ENCODE data around the gene SIPA1L3.

Gene SIPA1L3

DNA sequence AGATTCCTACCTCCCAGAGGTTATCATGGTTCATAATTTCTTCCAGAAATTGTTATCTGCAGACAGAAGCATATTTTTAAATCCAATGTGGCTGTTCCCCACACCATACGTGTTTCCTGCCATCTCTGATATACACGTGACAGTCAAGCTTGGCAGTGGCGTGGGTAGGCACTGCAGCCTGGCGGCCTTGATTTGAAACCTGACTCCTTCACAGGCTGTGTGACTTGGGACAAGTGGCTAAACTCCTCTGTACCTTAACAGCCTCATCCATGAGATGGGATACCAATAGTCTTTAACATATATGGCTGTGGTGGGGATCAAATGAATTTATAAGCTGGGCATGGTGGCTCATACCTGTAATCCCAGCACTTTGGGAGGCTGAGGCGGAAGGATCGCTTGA lies 283.8 kb downstream of the SIPA1L3 start:
- Histone ChIP-seq H3K9ac (no peak overlapping the region), H3K4me3 (IDR thresholded peaks at IDR 0.05; ENCODE audit: insufficient read depth, low read depth, low read length) (no peak overlapping the region), H3K4me2 (no peak overlapping the region), H3K4me1 (ENCODE audit: low read depth, poor library complexity, severe bottlenecking) (no peaks in the 10 kb centered on the region), H3K79me2 (ENCODE audit: insufficient read depth, low read depth) (no peaks in the 10 kb centered on the region), H4K20me1 (ENCODE audit: insufficient read depth) (no peaks in the 10 kb centered on the region), H3K36me3 (ENCODE audit: insufficient read depth) (no peaks in the 10 kb centered on the region), H3K27me3 (ENCODE audit: insufficient read depth, low read depth) (no peaks in the 10 kb centered on the region), H3K27ac (no peak overlapping the region), H2AFZ (ENCODE audit: low read depth) (no peak overlapping the region)
- TF ChIP-seq, protein P1, sequence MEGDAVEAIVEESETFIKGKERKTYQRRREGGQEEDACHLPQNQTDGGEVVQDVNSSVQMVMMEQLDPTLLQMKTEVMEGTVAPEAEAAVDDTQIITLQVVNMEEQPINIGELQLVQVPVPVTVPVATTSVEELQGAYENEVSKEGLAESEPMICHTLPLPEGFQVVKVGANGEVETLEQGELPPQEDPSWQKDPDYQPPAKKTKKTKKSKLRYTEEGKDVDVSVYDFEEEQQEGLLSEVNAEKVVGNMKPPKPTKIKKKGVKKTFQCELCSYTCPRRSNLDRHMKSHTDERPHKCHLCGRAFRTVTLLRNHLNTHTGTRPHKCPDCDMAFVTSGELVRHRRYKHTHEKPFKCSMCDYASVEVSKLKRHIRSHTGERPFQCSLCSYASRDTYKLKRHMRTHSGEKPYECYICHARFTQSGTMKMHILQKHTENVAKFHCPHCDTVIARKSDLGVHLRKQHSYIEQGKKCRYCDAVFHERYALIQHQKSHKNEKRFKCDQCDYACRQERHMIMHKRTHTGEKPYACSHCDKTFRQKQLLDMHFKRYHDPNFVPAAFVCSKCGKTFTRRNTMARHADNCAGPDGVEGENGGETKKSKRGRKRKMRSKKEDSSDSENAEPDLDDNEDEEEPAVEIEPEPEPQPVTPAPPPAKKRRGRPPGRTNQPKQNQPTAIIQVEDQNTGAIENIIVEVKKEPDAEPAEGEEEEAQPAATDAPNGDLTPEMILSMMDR (conservative IDR thresholded peaks at IDR 0.05; ENCODE audit: low read depth, low read length): no peak

DNA sequence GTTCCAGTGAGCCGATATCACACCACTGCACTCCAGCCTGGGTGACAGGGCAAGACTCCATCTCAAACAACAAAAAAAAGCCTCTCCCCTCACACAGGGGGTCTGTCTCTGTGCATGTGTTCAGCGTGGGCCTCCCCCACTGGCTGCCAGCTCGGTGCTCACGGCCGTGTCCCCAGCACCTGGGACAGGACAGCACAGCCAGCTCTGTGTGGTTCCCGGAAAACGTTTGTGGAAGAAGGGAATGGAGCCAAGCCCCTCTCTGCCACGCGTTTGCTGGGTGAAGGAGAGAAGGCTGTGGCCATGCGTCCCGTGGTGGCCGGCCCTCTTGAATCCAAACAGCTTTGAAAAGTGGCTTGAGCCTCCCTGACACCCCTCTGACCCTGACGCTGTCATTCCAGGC lies 284.7 kb downstream of the SIPA1L3 start:
- no peak overlapping the region for H3K9ac ChIP-seq
- H3K79me2 ChIP-seq (ENCODE audit: insufficient read depth, low read depth): no peaks in the 10 kb centered on the region
- no peaks in the 10 kb centered on the region for H3K27me3 ChIP-seq (ENCODE audit: insufficient read depth, low read depth)
- H3K36me3 ChIP-seq (ENCODE audit: insufficient read depth): no peaks in the 10 kb centered on the region
- no peak overlapping the region for H3K4me2 ChIP-seq
- H3K4me3 ChIP-seq (IDR thresholded peaks at IDR 0.05; ENCODE audit: insufficient read depth, low read depth, low read length): no peak overlapping the region
- TF ChIP-seq, protein P1 (conservative IDR thresholded peaks at IDR 0.05; ENCODE audit: low read depth, low read length): no peak
- H4K20me1 ChIP-seq (ENCODE audit: insufficient read depth): no peaks in the 10 kb centered on the region
- H3K4me1 ChIP-seq (ENCODE audit: low read depth, poor library complexity, severe bottlenecking): no peaks in the 10 kb centered on the region
- H3K27ac ChIP-seq: no peak overlapping the region
- H2AFZ ChIP-seq (ENCODE audit: low read depth): no peak overlapping the region

- no peak overlapping the region for H2AFZ ChIP-seq (ENCODE audit: low read depth)
- no peaks in the 10 kb centered on the region for H3K27me3 ChIP-seq (ENCODE audit: insufficient read depth, low read depth)
- no peaks in the 10 kb centered on the region for H3K79me2 ChIP-seq (ENCODE audit: insufficient read depth, low read depth)
- H3K4me3 ChIP-seq (IDR thresholded peaks at IDR 0.05; ENCODE audit: insufficient read depth, low read depth, low read length): no peak overlapping the region
- no peak overlapping the region for H3K27ac ChIP-seq
- H3K9ac ChIP-seq: no peak overlapping the region
- H4K20me1 ChIP-seq (ENCODE audit: insufficient read depth): no peaks in the 10 kb centered on the region
- H3K4me1 ChIP-seq (ENCODE audit: low read depth, poor library complexity, severe bottlenecking): no peaks in the 10 kb centered on the region
- no peaks in the 10 kb centered on the region for H3K36me3 ChIP-seq (ENCODE audit: insufficient read depth)
- TF ChIP-seq, protein P1 (conservative IDR thresholded peaks at IDR 0.05; ENCODE audit: low read depth, low read length): no peak
- H3K4me2 ChIP-seq: no peak overlapping the region
These were observed 286.4 kb downstream of the SIPA1L3 start for GRCh38 chr19:38193445-38193844.

DNA sequence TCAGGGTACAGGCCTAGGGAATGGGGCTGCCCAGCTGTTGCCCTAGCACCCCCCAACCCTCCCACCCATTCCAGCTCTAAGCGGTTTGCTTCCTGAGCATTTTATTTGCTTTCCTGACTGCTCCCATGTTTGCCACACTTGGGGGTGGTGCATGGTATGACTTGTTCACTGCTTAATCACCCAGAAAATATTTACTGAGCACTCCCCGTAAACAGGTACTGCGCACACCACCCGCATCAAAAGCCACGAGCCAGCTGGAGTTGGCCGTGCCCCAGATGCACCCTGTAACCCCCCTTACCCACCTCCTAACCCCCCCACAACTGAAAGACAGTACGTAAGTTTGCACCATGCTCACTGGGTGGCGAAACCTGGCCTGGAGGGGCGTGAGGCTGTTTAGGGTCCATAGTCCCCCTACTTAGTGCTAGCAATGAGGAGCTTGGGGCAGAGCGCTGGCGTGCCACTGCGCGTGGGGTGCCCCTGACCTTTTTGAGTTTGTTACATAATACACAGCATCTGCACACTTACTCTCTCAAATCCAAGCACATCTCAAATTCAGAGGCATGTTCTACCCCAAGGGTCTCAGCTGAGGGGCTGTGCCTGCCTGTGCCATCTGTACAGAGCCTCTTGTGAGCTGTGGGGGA lies 287.2 kb downstream of the SIPA1L3 start:
- no peak overlapping the region for H3K4me3 ChIP-seq (IDR thresholded peaks at IDR 0.05; ENCODE audit: insufficient read depth, low read depth, low read length)
- TF ChIP-seq, protein P1 (conservative IDR thresholded peaks at IDR 0.05; ENCODE audit: low read depth, low read length): no peak
- H3K36me3 ChIP-seq (ENCODE audit: insufficient read depth): no peaks in the 10 kb centered on the region
- no peaks in the 10 kb centered on the region for H4K20me1 ChIP-seq (ENCODE audit: insufficient read depth)
- H3K4me1 ChIP-seq (ENCODE audit: low read depth, poor library complexity, severe bottlenecking): no peaks in the 10 kb centered on the region
- no peaks in the 10 kb centered on the region for H3K27me3 ChIP-seq (ENCODE audit: insufficient read depth, low read depth)
- H3K4me2 ChIP-seq: no peak overlapping the region
- H3K79me2 ChIP-seq (ENCODE audit: insufficient read depth, low read depth): no peaks in the 10 kb centered on the region
- H2AFZ ChIP-seq (ENCODE audit: low read depth): no peak overlapping the region
- H3K27ac ChIP-seq: no peak overlapping the region
- no peak overlapping the region for H3K9ac ChIP-seq

Data from KMS-11 (cell line).